Measurements from ENCODE around the gene GAREM1. TPM values are rescaled to one million over a fixed set of nuclear protein-coding genes. Genes with fewer than 3 reads are reported as not detected.

The GAREM1 gene
- total and polyA plus RNA-seq, 12 donors = 3.5 to 69.5 (median 23.0) TPM

DNA sequence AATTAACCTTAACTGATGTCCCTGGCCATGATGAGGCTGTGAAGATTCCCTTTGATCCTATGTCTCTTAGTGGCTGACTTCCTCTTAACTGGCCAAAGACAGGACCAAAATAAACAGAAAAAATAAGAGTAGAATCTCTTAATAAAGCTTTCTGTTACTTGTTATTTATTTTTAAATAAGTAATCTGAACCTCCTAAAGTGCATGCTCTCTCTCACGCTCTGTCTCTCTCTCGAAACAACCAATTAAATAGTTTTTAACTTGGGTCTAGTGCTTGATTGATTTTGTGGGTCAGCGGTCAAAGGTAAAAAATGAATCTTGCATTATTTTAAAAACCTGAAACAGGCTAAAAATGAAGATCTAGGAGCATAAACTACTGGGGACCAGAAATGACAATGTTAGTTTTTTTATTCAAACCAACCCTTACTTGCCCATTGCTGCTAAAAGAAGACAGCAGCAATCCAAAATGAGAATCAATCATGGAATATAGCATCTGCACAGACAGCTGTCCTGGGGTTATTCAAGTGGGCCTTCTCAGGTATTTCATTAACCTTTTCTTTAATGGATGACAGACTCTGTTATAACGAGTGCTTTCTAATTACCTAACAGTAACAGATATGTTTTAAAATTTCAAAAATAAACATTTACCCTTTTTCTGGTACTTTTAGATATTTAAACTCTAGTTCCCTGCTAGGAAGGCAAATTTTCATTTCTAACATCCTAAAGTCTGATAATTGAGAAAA, 11.2 kb downstream of the GAREM1 start:
- Histone ChIP-seq H3K4me1 (replicated peaks in 1 of 2) (peaks cover 6 to 20% of the 10 kb centered on the region in 2 donors), H3K36me3 (replicated peaks in 1 of 2) (no peaks in the 10 kb centered on the region), H3K4me3 (no peak overlapping the region), H3K27me3 (no peaks in the 10 kb centered on the region), H3K27ac (no peak overlapping the region), H3K9me3 (replicated peaks in 1 of 3) (no peaks in the 10 kb centered on the region)
- TF ChIP-seq, protein P1, sequence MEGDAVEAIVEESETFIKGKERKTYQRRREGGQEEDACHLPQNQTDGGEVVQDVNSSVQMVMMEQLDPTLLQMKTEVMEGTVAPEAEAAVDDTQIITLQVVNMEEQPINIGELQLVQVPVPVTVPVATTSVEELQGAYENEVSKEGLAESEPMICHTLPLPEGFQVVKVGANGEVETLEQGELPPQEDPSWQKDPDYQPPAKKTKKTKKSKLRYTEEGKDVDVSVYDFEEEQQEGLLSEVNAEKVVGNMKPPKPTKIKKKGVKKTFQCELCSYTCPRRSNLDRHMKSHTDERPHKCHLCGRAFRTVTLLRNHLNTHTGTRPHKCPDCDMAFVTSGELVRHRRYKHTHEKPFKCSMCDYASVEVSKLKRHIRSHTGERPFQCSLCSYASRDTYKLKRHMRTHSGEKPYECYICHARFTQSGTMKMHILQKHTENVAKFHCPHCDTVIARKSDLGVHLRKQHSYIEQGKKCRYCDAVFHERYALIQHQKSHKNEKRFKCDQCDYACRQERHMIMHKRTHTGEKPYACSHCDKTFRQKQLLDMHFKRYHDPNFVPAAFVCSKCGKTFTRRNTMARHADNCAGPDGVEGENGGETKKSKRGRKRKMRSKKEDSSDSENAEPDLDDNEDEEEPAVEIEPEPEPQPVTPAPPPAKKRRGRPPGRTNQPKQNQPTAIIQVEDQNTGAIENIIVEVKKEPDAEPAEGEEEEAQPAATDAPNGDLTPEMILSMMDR (IDR thresholded peaks at IDR 0.05) = no peak
- TF ChIP-seq POLR2A (IDR thresholded peaks at IDR 0.05) = no peak
- no peak for DNase-seq
- WGBS, 4 donors = 89 to 94% (median 91%) methylated on average over 4 of the region's 4 CpGs
- intact Hi-C loops (cut with DNase I) = loop anchor here in 1 of 2 donors (10.0 kb wide), 1 partner anchor 75 kb away; no protein-coding TSS in a partner anchor

DNA sequence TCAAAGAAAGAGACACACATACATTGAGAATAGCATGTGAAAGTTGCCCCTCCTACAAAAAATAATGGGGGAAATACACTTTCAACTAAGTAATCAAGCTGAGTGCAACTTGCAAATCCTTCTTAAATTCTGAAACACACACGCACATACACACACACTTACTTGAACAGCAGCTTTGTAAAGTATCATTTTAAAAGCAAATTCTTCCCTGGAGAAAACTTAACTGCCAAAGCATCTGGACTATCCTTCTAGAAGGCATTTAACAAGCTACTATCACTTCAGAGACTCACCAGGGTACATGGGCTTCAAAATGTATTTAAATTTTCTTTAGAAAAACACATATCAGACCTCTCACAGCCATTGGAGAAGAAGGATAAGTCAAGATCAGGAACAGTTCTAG, 15.3 kb downstream of the GAREM1 start:
- Histone ChIP-seq H3K27me3 (no peaks in the 10 kb centered on the region), H3K9me3 (replicated peaks in 1 of 3) (no peaks in the 10 kb centered on the region), H3K4me1 (replicated peaks in 1 of 2) (peaks cover 19 to 32% of the 10 kb centered on the region in 2 donors), H3K4me3 (no peak overlapping the region), H3K27ac (no peak overlapping the region), H3K36me3 (replicated peaks in 1 of 2) (no peaks in the 10 kb centered on the region)
- DNase-seq = no peak
- intact Hi-C loops (cut with DNase I) = no loop called here
- WGBS, 4 donors = 82 to 94% (median 90%) methylated on average over 1 of the region's 1 CpG
- TF ChIP-seq, protein P1 (IDR thresholded peaks at IDR 0.05) = no peak
- TF ChIP-seq POLR2A (IDR thresholded peaks at IDR 0.05) = no peak

DNA sequence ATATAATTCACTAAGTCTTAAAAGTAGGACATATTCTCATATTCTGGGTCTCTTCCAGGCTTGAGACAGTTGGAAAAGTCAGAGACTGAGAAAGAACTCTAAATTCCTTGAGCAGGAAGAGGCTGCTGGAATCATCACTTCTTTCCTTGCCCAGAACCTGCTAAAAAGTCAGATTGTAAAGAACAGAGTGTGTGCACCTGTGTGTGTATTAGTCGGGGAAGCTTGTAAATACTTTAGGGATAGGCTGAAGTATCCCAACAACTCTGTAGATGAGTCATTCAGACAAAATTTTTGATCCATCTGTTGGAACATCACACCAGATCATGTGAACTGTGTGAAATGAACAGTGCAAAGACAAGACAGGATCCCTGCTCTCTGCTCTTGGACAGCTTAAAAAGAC, 16.1 kb downstream of the GAREM1 start:
- Histone ChIP-seq H3K27ac (no peak overlapping the region), H3K4me1 (replicated peaks in 1 of 2) (peaks cover 19 to 36% of the 10 kb centered on the region in 2 donors), H3K27me3 (no peaks in the 10 kb centered on the region), H3K36me3 (replicated peaks in 1 of 2) (no peaks in the 10 kb centered on the region), H3K9me3 (replicated peaks in 1 of 3) (no peaks in the 10 kb centered on the region), H3K4me3 (no peak overlapping the region)
- 53 to 68% (median 58%) methylated on average over 1 of the region's 1 CpG for WGBS, 4 donors
- DNase-seq = no peak
- intact Hi-C loops (cut with DNase I) = no loop called here
- no peak for TF ChIP-seq POLR2A (IDR thresholded peaks at IDR 0.05)
- TF ChIP-seq, protein P1 (IDR thresholded peaks at IDR 0.05) = no peak

DNA sequence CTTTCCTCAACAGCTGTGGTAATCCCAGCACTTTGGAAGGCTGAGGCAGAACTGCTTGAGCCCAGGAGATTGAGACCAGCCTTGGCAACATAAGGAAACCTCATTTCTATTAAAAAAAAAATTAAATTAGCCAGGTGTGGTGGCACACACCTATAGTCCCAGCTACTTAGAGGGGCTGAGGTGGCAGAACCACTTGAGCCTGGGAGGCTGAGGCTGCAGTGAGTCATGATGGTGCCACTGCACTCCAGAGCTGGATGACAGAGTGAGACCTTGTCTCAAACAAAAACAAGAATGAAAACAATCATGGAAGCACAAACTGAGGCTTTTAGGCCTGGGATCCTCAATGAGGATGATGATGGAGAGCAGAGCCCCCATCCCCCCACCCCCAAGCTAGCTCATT, 19.8 kb downstream of the GAREM1 start:
- TF ChIP-seq POLR2A (IDR thresholded peaks at IDR 0.05) = no peak
- TF ChIP-seq, protein P1 (IDR thresholded peaks at IDR 0.05) = no peak
- DNase-seq = peak in 6 of 7 donors; percentile 40 to 74 (median 62)
- H3K4me3 ChIP-seq = peak overlapping the region in 1 of 4 donors; percentile 32
- intact Hi-C loops (cut with DNase I) = no loop called here
- peak overlapping the region; percentile 2 to 80 (median 66) for H3K27ac ChIP-seq
- H3K4me1 ChIP-seq (replicated peaks in 1 of 2) = peaks cover 19 to 33% of the 10 kb centered on the region in 2 donors
- H3K36me3 ChIP-seq (replicated peaks in 1 of 2) = no peaks in the 10 kb centered on the region
- H3K9me3 ChIP-seq (replicated peaks in 1 of 3) = no peaks in the 10 kb centered on the region
- H3K27me3 ChIP-seq = no peaks in the 10 kb centered on the region
